ENCODE measurements around the gene SLC4A9.

Gene SLC4A9

DNA sequence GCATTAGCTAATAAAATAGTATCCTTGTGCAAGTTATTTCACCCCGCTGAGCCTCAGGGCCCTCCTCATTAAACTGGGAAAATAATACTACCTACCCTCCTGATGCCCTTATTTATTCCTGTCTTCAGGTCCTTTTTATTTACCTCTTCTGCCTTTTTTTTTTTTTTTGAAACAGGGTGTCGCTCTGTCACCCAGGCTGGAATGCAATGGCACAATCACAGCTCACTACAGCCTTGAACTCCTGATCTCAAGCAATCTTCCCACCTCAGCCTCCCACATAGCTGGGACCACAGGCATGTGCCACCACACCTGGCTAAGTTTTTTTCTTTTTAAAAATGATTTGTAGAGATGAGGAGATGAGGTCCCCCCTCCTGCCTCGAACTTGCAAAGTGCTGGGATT, 34.5 kb upstream of the SLC4A9 start:
- no peak for DNase-seq (ENCODE audit: low read depth in 1 of 2, low spot score in 1 of 2)
- no peak for TF ChIP-seq JUND (IDR thresholded peaks at IDR 0.05; ENCODE audit: low read depth)

GRCh38 chr5:140327589-140327988, 32.4 kb upstream of the SLC4A9 start:
- TF ChIP-seq JUND (IDR thresholded peaks at IDR 0.05; ENCODE audit: low read depth): no peak
- DNase-seq (ENCODE audit: low read depth in 1 of 2, low spot score in 1 of 2): peak in 1 of 2 experiments; percentile 42
- in situ Hi-C loops (cut with HindIII; ENCODE audit: low pct_unique_long_range_greater_than_20kb, low sequenced_read_pairs): no loop called here

More for the DNA sequence above, 34.5 kb upstream of the SLC4A9 start:
- in situ Hi-C loops (cut with HindIII; ENCODE audit: low pct_unique_long_range_greater_than_20kb, low sequenced_read_pairs): no loop called here

DNA sequence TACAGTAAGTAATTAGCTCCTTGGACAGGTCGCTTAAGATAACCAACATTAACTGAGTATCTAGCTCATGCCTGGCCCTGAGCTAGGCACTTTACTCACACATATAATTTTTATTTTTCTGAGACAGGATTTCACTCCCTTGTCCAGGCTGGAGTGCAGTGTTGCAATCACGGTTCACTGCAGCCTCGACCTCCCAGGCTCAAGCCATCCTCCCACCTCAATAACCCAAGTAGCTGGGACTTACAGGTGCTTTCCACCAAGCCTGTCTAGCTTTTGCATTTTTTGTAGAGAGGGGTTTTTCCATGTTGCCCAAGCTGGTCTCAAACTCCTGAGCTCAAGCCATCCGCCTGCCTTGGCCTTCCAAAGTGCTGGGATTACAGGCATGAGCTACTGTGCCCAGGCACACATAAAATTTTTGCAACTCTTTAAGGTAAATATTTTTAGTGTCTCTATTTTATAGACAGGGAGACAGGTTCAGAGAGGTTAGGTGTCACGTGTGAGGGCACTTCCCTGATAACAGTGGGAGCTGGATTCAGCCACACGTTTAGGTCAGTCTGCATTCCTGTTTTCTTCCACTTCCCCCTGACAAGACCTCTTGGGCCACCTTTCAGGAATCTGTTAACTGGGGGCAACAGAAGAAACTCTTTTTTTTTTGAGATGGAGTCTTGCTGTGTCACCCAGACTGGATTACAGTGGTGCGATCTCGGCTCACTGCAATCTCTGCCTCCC, 31.8 kb upstream of the SLC4A9 start:
- TF ChIP-seq JUND (IDR thresholded peaks at IDR 0.05; ENCODE audit: low read depth): no peak
- no peak for DNase-seq (ENCODE audit: low read depth in 1 of 2, low spot score in 1 of 2)
- in situ Hi-C loops (cut with HindIII; ENCODE audit: low pct_unique_long_range_greater_than_20kb, low sequenced_read_pairs): no loop called here

DNA sequence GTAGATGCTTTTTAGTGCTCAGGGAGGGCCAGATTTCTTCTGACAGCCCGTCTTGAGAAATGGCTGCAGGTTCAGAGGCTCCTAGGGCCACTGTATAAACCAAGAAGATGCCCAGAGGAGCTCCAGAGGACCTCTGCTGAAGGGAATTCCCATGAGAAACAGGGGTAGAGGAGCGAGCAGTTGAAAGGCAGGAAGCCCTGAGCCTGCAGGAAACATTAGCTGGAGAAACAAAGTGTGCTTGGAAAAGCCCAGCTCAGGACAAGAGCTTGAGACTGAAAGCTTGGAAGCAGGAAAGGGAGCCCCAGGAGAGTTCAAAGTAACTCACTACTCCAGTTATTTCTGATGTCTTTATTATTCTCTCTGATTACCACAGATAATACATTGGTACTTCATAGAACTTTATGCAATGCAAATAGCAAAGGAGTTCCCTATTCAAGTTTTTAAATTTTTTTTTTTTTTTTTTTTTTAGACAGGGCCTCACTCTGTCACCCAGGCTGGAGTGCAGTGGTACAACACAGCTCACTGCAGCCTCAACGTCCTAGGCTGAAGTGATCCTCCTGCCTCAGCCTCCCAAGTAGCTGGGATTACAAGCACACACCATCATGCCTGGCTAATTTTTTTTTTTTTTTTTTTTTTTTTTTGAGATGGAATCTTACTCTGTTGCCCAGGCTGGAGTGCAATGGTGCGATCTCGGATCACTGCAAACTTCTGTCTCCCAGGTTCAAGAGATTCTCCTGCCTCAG, 30.1 kb upstream of the SLC4A9 start:
- in situ Hi-C loops (cut with HindIII; ENCODE audit: low pct_unique_long_range_greater_than_20kb, low sequenced_read_pairs): no loop called here

GRCh38 chr5:140331638-140332037, 28.4 kb upstream of the SLC4A9 start:
- DNase-seq (ENCODE audit: low read depth in 1 of 2, low spot score in 1 of 2): no peak
- in situ Hi-C loops (cut with HindIII; ENCODE audit: low pct_unique_long_range_greater_than_20kb, low sequenced_read_pairs): no loop called here
- no peak for TF ChIP-seq JUND (IDR thresholded peaks at IDR 0.05; ENCODE audit: low read depth)

More for the DNA sequence above, 30.1 kb upstream of the SLC4A9 start:
- no peak for TF ChIP-seq JUND (IDR thresholded peaks at IDR 0.05; ENCODE audit: low read depth)
- DNase-seq (ENCODE audit: low read depth in 1 of 2, low spot score in 1 of 2): no peak

- in situ Hi-C loops (cut with HindIII; ENCODE audit: low pct_unique_long_range_greater_than_20kb, low sequenced_read_pairs): no loop called here
- DNase-seq (ENCODE audit: low read depth in 1 of 2, low spot score in 1 of 2): no peak
- no peak for TF ChIP-seq JUND (IDR thresholded peaks at IDR 0.05; ENCODE audit: low read depth)
Measured at GRCh38 chr5:140336388-140336787, 23.6 kb upstream of the SLC4A9 start.

- in situ Hi-C loops (cut with HindIII; ENCODE audit: low pct_unique_long_range_greater_than_20kb, low sequenced_read_pairs): no loop called here
- no peak for DNase-seq (ENCODE audit: low read depth in 1 of 2, low spot score in 1 of 2)
- no peak for TF ChIP-seq JUND (IDR thresholded peaks at IDR 0.05; ENCODE audit: low read depth)
Measured at GRCh38 chr5:140337880-140338279, 22.1 kb upstream of the SLC4A9 start.

DNA sequence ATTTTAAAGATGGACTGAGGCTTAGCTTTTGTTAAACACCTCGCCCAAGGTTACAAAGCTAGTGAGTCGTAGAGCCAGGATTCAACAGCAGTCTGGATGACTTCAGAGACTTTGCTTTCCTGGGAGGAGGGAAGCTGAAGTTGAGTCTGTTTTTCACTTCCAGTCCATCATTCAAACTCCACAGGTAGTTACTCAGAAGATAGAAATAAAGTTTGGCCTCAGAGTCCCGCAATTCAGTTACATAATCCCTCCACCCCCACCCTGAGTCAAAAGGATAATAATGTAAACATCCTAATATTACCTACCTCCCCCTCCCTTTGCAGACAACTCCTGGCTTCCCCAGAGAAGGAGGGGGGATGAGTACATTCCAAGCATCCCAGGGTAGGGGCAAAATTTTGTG, 21.7 kb upstream of the SLC4A9 start:
- no peak for DNase-seq (ENCODE audit: low read depth in 1 of 2, low spot score in 1 of 2)
- in situ Hi-C loops (cut with HindIII; ENCODE audit: low pct_unique_long_range_greater_than_20kb, low sequenced_read_pairs): no loop called here
- no peak for TF ChIP-seq JUND (IDR thresholded peaks at IDR 0.05; ENCODE audit: low read depth)

DNA sequence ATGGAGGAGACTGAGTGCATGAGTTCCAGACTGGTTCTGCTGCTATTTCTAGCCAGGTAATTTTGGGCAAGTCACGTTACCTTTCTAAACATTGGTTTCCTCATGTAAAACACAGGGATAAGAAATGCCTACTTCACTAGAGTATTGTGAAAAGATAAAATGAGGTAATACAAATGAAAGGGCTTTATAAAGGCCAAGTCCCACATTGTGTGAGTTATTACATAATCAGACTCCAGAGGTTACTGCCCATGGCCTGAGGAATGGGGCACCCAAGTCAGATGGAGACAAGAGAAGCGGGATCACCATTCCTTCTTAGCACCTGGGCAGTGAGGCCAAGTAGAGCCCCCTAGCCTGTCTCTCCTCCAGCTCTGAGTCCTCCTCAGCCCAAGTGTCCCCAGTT, 21.1 kb upstream of the SLC4A9 start:
- in situ Hi-C loops (cut with HindIII; ENCODE audit: low pct_unique_long_range_greater_than_20kb, low sequenced_read_pairs): no loop called here
- DNase-seq (ENCODE audit: low read depth in 1 of 2, low spot score in 1 of 2): no peak
- no peak for TF ChIP-seq JUND (IDR thresholded peaks at IDR 0.05; ENCODE audit: low read depth)

- no peak for DNase-seq (ENCODE audit: low read depth in 1 of 2, low spot score in 1 of 2)
- in situ Hi-C loops (cut with HindIII; ENCODE audit: low pct_unique_long_range_greater_than_20kb, low sequenced_read_pairs): no loop called here
- TF ChIP-seq JUND (IDR thresholded peaks at IDR 0.05; ENCODE audit: low read depth): no peak
Measured at GRCh38 chr5:140339636-140340035, 20.4 kb upstream of the SLC4A9 start.

DNA sequence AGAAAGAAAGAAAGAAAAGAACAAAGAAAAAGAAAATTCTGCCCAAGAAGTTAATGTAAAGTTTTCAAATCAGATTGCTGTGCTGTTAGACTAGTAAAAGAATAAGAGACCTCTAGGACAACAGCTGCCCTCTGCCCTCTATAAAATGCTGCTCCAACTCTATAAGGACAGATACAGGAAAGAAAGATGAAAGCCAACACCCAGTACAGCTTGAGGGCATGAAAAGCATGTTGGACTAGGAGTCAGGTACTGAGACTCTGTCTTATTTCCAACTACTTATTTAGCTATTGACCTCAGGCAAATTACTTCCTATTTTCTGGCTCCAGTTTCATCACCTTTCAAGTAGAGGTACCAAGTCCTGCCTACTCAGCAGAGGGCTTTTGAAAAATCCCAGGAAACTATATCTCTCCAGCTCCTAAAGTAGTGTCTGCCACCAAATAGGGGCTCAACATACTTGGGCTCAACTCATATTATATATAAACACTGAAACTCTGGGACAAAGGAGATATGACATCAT, 19.3 kb upstream of the SLC4A9 start:
- TF ChIP-seq JUND (IDR thresholded peaks at IDR 0.05; ENCODE audit: low read depth): no peak
- in situ Hi-C loops (cut with HindIII; ENCODE audit: low pct_unique_long_range_greater_than_20kb, low sequenced_read_pairs): no loop called here
- peak in 1 of 2 experiments; percentile 45 for DNase-seq (ENCODE audit: low read depth in 1 of 2, low spot score in 1 of 2)

DNA sequence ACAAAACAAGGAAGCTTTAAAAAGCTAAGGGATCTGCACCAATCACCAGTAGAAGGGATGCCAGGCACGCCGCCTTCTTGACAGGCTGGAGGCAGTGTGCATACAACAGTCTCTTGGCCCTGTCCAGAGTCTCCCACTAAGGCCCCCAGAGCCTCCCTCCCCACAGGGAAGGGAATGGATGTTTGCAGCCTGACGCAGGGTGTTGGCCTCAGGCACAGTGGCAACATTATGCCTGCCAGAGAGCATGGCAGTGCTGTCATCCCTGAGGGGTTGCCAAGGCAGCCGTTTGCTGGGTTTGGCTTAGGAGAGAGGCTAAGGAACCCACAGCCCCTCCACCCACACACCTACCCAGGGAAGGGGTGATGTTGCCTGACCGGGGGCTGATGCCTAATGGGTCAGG, 18.4 kb upstream of the SLC4A9 start:
- TF ChIP-seq JUND (IDR thresholded peaks at IDR 0.05; ENCODE audit: low read depth): no peak
- no peak for DNase-seq (ENCODE audit: low read depth in 1 of 2, low spot score in 1 of 2)
- in situ Hi-C loops (cut with HindIII; ENCODE audit: low pct_unique_long_range_greater_than_20kb, low sequenced_read_pairs): no loop called here

DNA sequence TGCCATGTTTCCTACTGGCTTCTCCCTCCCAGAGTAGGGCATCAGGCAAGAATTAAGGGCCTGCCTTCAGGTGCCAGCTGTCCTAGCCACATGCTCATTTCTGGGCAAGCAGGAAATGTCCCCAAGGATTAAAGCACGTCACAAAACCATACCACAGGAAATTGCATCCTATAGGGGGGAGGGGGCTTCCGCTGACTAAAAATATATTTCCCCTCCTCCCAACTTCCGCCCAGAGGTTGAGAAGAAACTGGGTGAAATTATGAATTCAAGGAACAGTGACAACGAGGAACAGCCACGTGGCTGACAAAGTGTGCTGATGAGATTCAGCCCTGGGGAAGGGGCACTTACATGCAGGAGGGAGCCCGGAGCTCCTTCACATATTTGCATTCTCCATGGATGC, 17.7 kb upstream of the SLC4A9 start:
- in situ Hi-C loops (cut with HindIII; ENCODE audit: low pct_unique_long_range_greater_than_20kb, low sequenced_read_pairs): no loop called here
- DNase-seq (ENCODE audit: low read depth in 1 of 2, low spot score in 1 of 2): no peak
- TF ChIP-seq JUND (IDR thresholded peaks at IDR 0.05; ENCODE audit: low read depth): no peak

Measured in T47D (cell line).